HuH-7.5 (cell line): ENCODE data around the gene TRIO.

Experiments used
- DNase-seq: peaks from one replicate; pipeline ENCODE4 v3.0.0; 2011; ENCODE audit warnings: low spot score

Gene TRIO

GRCh38 chr5:14557791-14558415 lies 414.8 kb downstream of the TRIO start:
- DNase-seq, result no peak
